NCI-H446 treated with DMSO at 0.1 percent for 48 hours (cell line): ENCODE results near the gene KRTAP19-3.
"Not testable (repeated sequence)": the region's sequence is repeated elsewhere in the genome, so short reads cannot be mapped to it uniquely, and the experiment has no call there.

Source experiments
- DNase-seq: peaks from one replicate; lab custom pipeline; 2025; lab: John Stamatoyannopoulos, UW

Gene KRTAP19-3

GRCh38 chr21:30491963-30492428 is at the start of gene KRTAP19-3:
Gene KRTAP19-3 (minus strand): TSS chr21:30492013. CDS start chr21:30491957, 56 bp downstream.
- DNase-seq = no peak

GRCh38 chr21:30518876-30519275 is 27.1 kb upstream of the KRTAP19-3 start:
- DNase-seq = no peak

DNA sequence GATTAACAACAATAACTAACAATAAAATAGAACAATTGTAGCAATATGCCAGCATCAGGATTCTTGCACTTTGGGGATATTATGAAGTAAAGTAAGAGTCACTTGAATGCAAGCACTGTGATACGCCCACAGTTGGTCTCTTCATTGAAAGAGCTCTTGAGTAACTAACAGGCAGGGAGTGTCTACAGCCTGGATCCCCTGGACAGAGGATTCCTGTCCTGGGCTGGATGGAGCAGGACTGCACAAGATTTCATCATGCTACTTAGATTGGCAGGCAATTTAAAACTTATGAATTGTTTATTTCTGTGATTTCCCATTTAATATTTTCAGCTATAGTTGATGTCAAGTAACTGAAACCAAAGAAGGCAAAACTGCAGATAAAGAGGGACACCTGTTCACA is 23.9 kb upstream of the KRTAP19-3 start:
- DNase-seq = no peak

- DNase-seq = not testable (repeated sequence)
Measured at GRCh38 chr21:30505621-30506205, 13.9 kb upstream of the KRTAP19-3 start.

- no peak for DNase-seq
Measured at GRCh38 chr21:30502041-30502440, 10.2 kb upstream of the KRTAP19-3 start, which contains the start of gene KRTAP19-5. Gene KRTAP19-5 (minus strand): TSS chr21:30502141. CDS start chr21:30502090, 51 bp downstream.

DNA sequence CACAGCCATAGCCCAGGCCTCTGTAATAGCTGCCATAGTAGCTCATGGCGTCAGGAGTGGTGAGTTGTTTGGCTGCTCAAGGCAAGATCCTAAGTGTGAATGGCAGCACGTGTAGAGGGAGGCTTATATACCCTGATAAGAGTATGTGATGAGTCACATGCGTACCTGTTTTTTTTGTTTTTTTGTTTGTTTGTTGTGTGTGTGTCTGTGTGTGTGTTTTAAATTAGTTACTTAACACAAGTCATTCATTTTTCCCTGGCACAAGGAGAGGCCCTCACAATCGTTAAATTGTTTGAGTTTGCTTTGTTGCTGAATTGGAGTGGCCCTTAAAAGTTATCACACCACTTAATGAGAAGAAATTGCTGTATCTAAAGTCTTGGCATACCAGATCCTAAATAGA is 5.3 kb upstream of the KRTAP19-3 start, which contains the start of gene KRTAP19-4:
KRTAP19-4 (minus strand) TSS at position 101 of the 400 bp plus-strand sequence; CDS start at position 46, 55 bp downstream.
- no peak for DNase-seq

DNA sequence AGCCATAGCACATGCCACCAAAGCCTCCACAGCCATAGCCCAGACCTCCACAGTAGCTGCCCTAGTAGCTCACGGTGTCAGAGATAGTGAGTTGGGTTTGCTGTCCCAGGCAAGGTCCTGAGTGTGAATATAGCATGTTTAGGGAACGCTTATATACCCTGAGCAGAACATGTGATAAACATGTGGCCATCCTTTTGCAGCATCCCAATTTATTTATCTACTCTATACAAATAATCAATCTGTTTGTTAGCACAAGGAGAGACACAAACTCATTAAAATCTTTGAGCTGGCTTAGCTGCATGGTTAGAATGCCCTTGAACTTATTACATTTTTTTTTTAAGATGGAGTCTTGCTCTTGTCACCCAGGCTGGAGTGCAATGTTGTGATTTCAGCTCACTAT is 4.5 kb downstream of the KRTAP19-3 start, which contains the start of gene KRTAP19-2:
KRTAP19-2 (minus strand) TSS at position 101 of the 400 bp plus-strand sequence; CDS start at position 13, 88 bp downstream.
- DNase-seq = no peak

DNA sequence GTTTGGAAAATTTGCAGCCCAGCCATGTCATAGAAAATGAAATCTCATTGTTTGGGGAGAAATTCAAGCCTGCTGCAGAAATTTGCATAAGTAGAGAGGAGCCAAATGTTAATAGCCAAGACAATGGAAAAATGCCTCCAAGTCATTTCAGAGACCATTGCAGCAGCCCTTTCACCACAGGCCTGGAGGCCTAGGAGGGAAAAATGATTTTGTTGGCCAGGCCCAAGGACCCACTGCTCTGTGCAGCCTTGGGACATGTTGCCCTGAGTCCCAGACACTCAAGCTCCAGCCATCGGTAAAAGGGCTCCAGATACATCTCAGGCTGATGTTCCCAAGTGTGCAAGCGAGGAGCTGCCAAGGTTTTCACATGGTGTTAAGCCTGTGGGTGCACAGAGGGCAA is 5.6 kb downstream of the KRTAP19-3 start:
- no peak for DNase-seq

DNA sequence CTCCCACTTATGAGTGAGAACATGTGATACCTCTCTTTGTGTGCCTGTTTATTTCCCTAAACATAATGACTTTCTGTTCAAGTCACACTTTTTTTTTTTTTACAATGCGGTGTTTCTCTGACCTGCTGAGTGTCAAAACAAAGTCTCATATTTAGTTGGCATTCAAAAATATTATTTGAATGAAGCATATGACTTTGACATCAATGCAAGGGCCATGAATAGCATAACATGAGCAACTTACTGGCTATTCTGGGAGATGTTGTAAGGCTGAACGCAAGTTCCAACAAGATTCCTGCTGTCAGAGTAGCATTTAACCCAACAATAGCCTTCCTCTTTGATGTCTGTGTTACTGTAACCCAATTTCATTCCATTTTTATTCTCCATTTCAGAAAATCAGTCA is 9.7 kb downstream of the KRTAP19-3 start:
- DNase-seq = no peak

- no peak for DNase-seq
Measured at GRCh38 chr21:30480145-30480544, 11.7 kb downstream of the KRTAP19-3 start, which contains the start of gene KRTAP19-1. Gene KRTAP19-1 (minus strand): TSS chr21:30480367. CDS start chr21:30480317, 50 bp downstream.

- DNase-seq = no peak
Measured at GRCh38 chr21:30479259-30479658, 12.6 kb downstream of the KRTAP19-3 start.

GRCh38 chr21:30478004-30478403 is 13.8 kb downstream of the KRTAP19-3 start:
- no peak for DNase-seq

DNA sequence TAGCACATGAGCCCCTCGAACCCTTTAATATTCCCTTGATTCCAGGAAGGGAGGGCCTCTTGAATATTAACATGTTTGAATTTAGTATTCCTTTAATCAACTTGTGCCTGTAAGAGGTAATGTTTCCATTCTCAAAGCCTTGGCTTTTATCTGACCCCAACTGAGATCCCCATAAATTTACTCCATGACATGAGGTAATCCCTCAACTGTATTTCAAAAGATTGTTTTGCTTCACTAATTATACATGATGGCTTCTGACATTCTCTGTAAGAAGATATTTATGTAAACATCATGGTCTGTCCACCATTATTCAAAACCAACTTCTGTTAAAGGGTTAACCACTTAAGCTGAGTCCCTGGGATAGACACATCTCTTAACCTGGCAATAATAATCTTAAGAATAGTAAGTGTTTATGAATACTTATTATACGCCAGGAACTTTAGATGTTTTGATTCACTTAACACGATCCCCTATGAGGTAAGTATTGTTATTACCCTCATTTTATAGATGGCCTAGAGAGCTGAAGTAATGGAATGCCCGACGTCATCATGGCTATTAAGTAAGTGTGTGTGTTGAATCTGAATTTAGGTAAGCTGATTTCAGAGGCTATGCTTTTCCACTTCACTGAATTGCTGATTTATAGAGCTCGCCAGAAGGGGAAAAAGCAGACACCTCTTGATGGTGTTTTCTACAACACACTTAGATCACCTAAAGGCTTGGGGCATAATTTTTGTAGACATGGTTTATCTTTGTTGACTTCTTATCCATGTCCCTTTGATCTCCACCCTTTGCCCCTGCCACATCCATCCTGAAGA is 22.7 kb downstream of the KRTAP19-3 start:
- no peak for DNase-seq

DNA sequence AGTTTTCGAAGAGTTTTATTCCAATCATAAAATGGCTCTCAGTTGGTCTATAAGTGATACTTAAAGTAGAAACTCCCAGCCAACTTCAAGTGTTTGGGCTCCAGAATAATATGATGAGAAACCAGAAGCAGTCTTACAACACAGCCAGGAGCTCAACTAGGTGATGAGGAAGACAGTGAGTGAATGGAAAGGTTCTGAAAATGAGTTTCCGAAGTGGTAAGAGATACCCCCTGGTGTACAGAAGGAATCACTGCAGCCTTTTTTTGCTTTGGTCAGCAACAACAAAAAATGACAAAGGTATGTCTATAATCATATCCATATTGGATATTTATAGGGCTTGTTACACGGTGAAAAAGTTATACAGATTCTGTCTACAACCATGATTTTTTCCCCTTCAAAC is 28.1 kb downstream of the KRTAP19-3 start:
- no peak for DNase-seq

GRCh38 chr21:30448514-30448913 is 43.3 kb downstream of the KRTAP19-3 start:
- DNase-seq = no peak

DNA sequence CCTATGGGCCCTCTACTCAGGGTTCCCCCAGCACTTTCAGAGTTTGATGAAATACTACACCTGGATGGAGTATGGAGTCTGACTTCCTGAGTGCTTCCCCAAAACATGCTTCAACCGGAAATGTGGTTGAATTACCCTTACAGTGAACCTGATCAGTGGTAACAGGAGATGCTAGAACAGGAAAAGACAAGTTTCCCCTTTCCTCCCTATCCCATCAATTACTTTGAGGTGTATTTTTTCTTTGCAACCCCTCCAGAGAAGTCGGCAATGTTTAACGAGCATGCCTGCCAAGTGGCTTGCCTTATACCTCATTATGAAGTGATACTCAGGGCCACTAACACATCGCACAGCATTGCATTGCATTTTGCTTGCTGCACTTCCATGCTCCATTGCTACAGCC is 44.8 kb downstream of the KRTAP19-3 start:
- DNase-seq = no peak

DNA sequence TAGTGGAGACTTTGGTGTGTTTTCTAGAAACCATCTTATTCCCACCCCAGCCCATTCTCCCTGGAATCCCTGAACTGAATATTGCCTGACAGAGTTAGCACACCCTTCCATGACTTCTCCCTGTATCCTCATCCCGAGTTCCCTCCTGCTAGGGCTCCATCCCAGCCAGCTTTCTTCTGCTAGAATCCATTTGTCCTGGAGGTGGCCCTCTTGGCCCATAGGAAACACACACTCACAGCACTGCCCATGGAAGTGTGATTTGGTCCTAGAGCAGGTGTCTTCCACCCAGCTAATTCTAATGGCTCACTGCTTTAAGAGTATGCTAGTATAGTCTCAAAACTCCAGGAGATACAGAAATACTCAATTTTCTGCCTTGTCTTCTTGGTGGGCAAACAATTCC is 47.6 kb downstream of the KRTAP19-3 start:
- DNase-seq = no peak

GRCh38 chr21:30443226-30443625 is 48.6 kb downstream of the KRTAP19-3 start:
- no peak for DNase-seq
